H9 (cell line): ENCODE data around the gene XRN2. TPM values are rescaled to one million over a fixed set of nuclear protein-coding genes. Genes with fewer than 3 reads are reported as not detected.

Source experiments
- DNase-seq: peaks from one replicate; pipeline ENCODE4 v3.0.0-alpha.2; 2017
- H2AFZ ChIP-seq: one replicate; pipeline ENCODE4 v1.6.1; 2013; ENCODE audit warnings: mild to moderate bottlenecking, low read length, control low read depth, moderate library complexity
- H2AK5ac ChIP-seq: 2 replicates; pipeline ENCODE4 v1.6.1; 2013; ENCODE audit warnings: low read length, control low read depth, mixed read lengths; ENCODE audit not compliant: insufficient read length
- H2BK120ac ChIP-seq: one replicate; pipeline ENCODE4 v1.6.1; 2013; ENCODE audit warnings: low read depth, mild to moderate bottlenecking, low read length, control low read depth, inconsistent platforms; ENCODE audit not compliant: poor library complexity, severe bottlenecking
- H2BK12ac ChIP-seq: 2 replicates; pipeline ENCODE4 v1.6.1; 2013; ENCODE audit warnings: low read length, control low read depth, mixed read lengths, low read depth; ENCODE audit not compliant: insufficient read length
- H2BK15ac ChIP-seq: 2 replicates; pipeline ENCODE4 v1.6.1; 2013; ENCODE audit warnings: low read depth, low read length, control low read depth
- H2BK20ac ChIP-seq: one replicate; pipeline ENCODE4 v1.6.1; 2013; ENCODE audit warnings: low read depth, mild to moderate bottlenecking, low read length, control low read depth, inconsistent platforms; ENCODE audit not compliant: poor library complexity, severe bottlenecking
- H2BK5ac ChIP-seq: 2 replicates; pipeline ENCODE4 v1.6.1; 2013; ENCODE audit warnings: low read length, control low read depth, mixed read lengths; ENCODE audit not compliant: insufficient read length
- H3K14ac ChIP-seq: 2 replicates; pipeline ENCODE4 v1.6.1; 2013; ENCODE audit warnings: low read length, control low read depth; ENCODE audit not compliant: insufficient read depth
- H3K18ac ChIP-seq: 2 replicates; pipeline ENCODE4 v1.6.1; 2013; ENCODE audit warnings: low read depth, mild to moderate bottlenecking, mixed read lengths, low read length, control low read depth; ENCODE audit not compliant: insufficient read length
- H3K23ac ChIP-seq: 2 replicates; pipeline ENCODE4 v1.6.1; 2013; ENCODE audit warnings: low read length, control low read depth, mixed read lengths, low read depth; ENCODE audit not compliant: insufficient read length
- H3K23me2 ChIP-seq: 2 replicates; pipeline ENCODE4 v1.6.1; 2013; ENCODE audit warnings: low read depth, mild to moderate bottlenecking, mixed read lengths, low read length, control low read depth; ENCODE audit not compliant: insufficient read length, poor library complexity, severe bottlenecking
- H3K27ac ChIP-seq: 2 replicates; pipeline ENCODE4 v1.5.1; 2013; ENCODE audit warnings: low read length, control low read depth, mixed read lengths, low read depth; ENCODE audit not compliant: insufficient read length
- H3K27me3 ChIP-seq: 2 replicates; pipeline ENCODE4 v1.6.1; 2013; ENCODE audit warnings: low read length, control low read depth, inconsistent platforms; ENCODE audit not compliant: insufficient read depth
- H3K4ac ChIP-seq: 2 replicates; pipeline ENCODE4 v1.6.1; 2013; ENCODE audit warnings: low read depth, mild to moderate bottlenecking, control low read depth, inconsistent platforms, low read length, moderate library complexity
- H3K4me1 ChIP-seq: 2 replicates; pipeline ENCODE4 v1.6.1; 2013; ENCODE audit warnings: low read length, control low read depth, inconsistent platforms; ENCODE audit not compliant: insufficient read depth
- H3K4me2 ChIP-seq: 2 replicates; pipeline ENCODE4 v1.6.1; 2013; ENCODE audit warnings: low read length, control low read depth, mixed read lengths; ENCODE audit not compliant: insufficient read length, insufficient read depth
- H3K56ac ChIP-seq: 2 replicates; pipeline ENCODE4 v1.6.1; 2013; ENCODE audit warnings: low read depth, mild to moderate bottlenecking, mixed read lengths, low read length, control low read depth; ENCODE audit not compliant: insufficient read length
- H3K79me1 ChIP-seq: 2 replicates; pipeline ENCODE4 v1.6.1; 2013; ENCODE audit warnings: low read depth, mild to moderate bottlenecking, moderate library complexity, low read length, control low read depth, inconsistent platforms; ENCODE audit not compliant: insufficient read depth, poor library complexity, severe bottlenecking
- H3K79me2 ChIP-seq: 2 replicates; pipeline ENCODE4 v1.6.1; 2013; ENCODE audit warnings: low read length, control low read depth, inconsistent platforms; ENCODE audit not compliant: insufficient read depth
- H3K9ac ChIP-seq: 2 replicates; pipeline ENCODE4 v1.6.1; 2013; ENCODE audit warnings: low read length, control low read depth, mixed read lengths; ENCODE audit not compliant: insufficient read length; ENCODE audit errors: extremely low read depth
- H3K9me3 ChIP-seq: one replicate; pipeline ENCODE4 v1.6.1; 2013; ENCODE audit warnings: low read depth, low read length, inconsistent platforms; ENCODE audit not compliant: control insufficient read depth
- H3T11ph ChIP-seq: one replicate; pipeline ENCODE4 v1.6.1; 2013; ENCODE audit warnings: mild to moderate bottlenecking, low read length, control low read depth, inconsistent platforms
- H4K20me1 ChIP-seq: one replicate; pipeline ENCODE4 v1.6.1; 2013; ENCODE audit not compliant: control insufficient read depth, insufficient read length, insufficient read depth
- H4K5ac ChIP-seq: 2 replicates; pipeline ENCODE4 v1.6.1; 2013; ENCODE audit warnings: low read depth, mild to moderate bottlenecking, mixed read lengths, low read length, control low read depth; ENCODE audit not compliant: insufficient read length
- H4K8ac ChIP-seq: replicated peaks from 2 replicates; pipeline ENCODE4 v1.6.1; 2013; ENCODE audit warnings: low read length, control low read depth, mixed read lengths, low read depth; ENCODE audit not compliant: insufficient read length
- H4K91ac ChIP-seq: 2 replicates; pipeline ENCODE4 v1.6.1; 2013; ENCODE audit warnings: low read depth, mild to moderate bottlenecking, moderate library complexity, mixed read lengths, low read length, control low read depth; ENCODE audit not compliant: insufficient read length
- H3K27ac Mint-ChIP-seq, 3 experiments: 2 replicates in 2 of 3; 3 replicates in 1 of 3; pipeline ENCODE4 v1.8.0; 2020 to 2021; ENCODE audit warnings: mixed read lengths in 3 of 3, mild to moderate bottlenecking in 1 of 3, moderate library complexity in 1 of 3
- H3K27me3 Mint-ChIP-seq: 2 replicates; pipeline ENCODE4 v1.8.0; 2021; ENCODE audit warnings: low read depth, mild to moderate bottlenecking, moderate library complexity, mixed read lengths
- H3K36me3 Mint-ChIP-seq, 3 experiments: 2 replicates in 2 of 3; 3 replicates in 1 of 3; pipeline ENCODE4 v1.8.0; 2020 to 2021; ENCODE audit warnings: low read depth in 3 of 3, mixed read lengths in 3 of 3; ENCODE audit not compliant: insufficient read depth in 1 of 3
- H3K4me1 Mint-ChIP-seq, 2 experiments: 2 replicates each; pipeline ENCODE4 v1.8.0; 2020; ENCODE audit warnings: mixed read lengths in 2 of 2
- H3K4me3 Mint-ChIP-seq, 2 experiments: 2 replicates in 1 of 2; 3 replicates in 1 of 2; pipeline ENCODE4 v1.8.0; 2020 to 2021; ENCODE audit warnings: mild to moderate bottlenecking in 2 of 2, mixed read lengths in 2 of 2, moderate library complexity in 1 of 2
- H3K9me3 Mint-ChIP-seq, 2 experiments: 2 replicates in 1 of 2; 3 replicates in 1 of 2; pipeline ENCODE4 v1.8.0; 2020; ENCODE audit warnings: mild to moderate bottlenecking in 2 of 2, mixed read lengths in 2 of 2, moderate library complexity in 1 of 2
- WGBS: extraction: QIAGEN DNeasy Blood & Tissue Kit; methylation state at CpG from one replicate; pipeline ENCODE4 v1.1.7; 2013; ENCODE audit warnings: missing lambda C conversion rate, low lambda C conversion rate, mixed read lengths; ENCODE audit not compliant: insufficient read length; ENCODE audit errors: extremely low coverage; 5-methylcytosine and 5-hydroxymethylcytosine counted together
- total RNA-seq: library from RNA; stranded (reverse); gene quantifications from 2 replicates; pipeline ENCODE4 v1.2.1, GENCODE V29; 2021
- TF ChIP-seq, protein P1 (sequence below): fragments of 200-600 bp; sonication (generic); conservative IDR thresholded peaks from 3 replicates; pipeline ENCODE4 v1.8.0; 2021; ENCODE audit warnings: antibody characterized with exemption, mild to moderate bottlenecking

Gene XRN2
- total RNA-seq, 1 experiment from 2014 or later: 96.7 TPM

DNA sequence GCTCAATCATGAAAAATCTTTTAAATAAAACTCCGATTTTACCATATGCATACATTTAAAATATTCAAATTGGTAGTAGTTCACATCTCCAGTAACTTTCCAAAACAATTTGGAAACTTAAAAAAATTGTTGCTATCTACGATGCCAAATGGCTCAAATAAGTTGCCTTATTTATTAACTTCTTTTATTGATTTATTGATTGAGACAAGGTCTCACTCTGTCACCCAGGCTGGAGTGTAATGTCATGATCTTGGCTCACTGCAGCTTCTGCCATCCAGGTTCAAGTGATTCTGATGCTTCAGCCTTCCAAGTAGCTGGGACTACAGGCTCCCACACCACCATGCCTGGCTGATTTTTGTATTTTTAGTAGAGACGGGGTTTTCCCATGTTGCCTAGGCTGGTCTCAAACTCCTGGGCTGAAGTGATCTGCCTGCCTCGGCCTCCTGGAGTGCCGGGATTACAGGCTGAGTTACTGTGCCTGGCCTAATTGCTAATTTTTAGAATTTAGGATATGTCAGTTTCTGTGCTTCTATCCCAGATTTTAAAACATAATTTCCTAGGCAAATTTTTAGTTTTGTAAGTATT lies 81.3 kb downstream of the XRN2 start:
- TF ChIP-seq, protein P1, sequence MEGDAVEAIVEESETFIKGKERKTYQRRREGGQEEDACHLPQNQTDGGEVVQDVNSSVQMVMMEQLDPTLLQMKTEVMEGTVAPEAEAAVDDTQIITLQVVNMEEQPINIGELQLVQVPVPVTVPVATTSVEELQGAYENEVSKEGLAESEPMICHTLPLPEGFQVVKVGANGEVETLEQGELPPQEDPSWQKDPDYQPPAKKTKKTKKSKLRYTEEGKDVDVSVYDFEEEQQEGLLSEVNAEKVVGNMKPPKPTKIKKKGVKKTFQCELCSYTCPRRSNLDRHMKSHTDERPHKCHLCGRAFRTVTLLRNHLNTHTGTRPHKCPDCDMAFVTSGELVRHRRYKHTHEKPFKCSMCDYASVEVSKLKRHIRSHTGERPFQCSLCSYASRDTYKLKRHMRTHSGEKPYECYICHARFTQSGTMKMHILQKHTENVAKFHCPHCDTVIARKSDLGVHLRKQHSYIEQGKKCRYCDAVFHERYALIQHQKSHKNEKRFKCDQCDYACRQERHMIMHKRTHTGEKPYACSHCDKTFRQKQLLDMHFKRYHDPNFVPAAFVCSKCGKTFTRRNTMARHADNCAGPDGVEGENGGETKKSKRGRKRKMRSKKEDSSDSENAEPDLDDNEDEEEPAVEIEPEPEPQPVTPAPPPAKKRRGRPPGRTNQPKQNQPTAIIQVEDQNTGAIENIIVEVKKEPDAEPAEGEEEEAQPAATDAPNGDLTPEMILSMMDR: no peak
- H2BK120ac ChIP-seq: no peak overlapping the region
- H3K27ac ChIP-seq: no peak overlapping the region
- no peak overlapping the region for H4K91ac ChIP-seq
- no peaks in the 10 kb centered on the region for H3K23me2 ChIP-seq
- no peak overlapping the region for H2BK15ac ChIP-seq
- no peak overlapping the region for H3K4me2 ChIP-seq
- H2BK12ac ChIP-seq: no peak overlapping the region
- H3K4me3 Mint-ChIP-seq: no peak overlapping the region
- H4K8ac ChIP-seq: no peak overlapping the region
- no peaks in the 10 kb centered on the region; the same call in 1 of the 2 replicates for H3K79me2 ChIP-seq
- no peaks in the 10 kb centered on the region for H3K27me3 ChIP-seq
- H3K4ac ChIP-seq: no peak overlapping the region
- H3K18ac ChIP-seq: no peak overlapping the region
- H3K27me3 Mint-ChIP-seq: no peaks in the 10 kb centered on the region
- no peak overlapping the region for H3K9ac ChIP-seq
- H4K20me1 ChIP-seq: no peaks in the 10 kb centered on the region
- no peak overlapping the region for H3T11ph ChIP-seq
- no peak overlapping the region for H2AFZ ChIP-seq
- H3K14ac ChIP-seq: no peak overlapping the region
- H2BK20ac ChIP-seq: no peak overlapping the region
- H3K56ac ChIP-seq: no peak overlapping the region
- peaks cover 3 to 55% (median 32%) of the 10 kb centered on the region in 3 experiments; a peak in 5 of 7 replicates for H3K36me3 Mint-ChIP-seq
- 100% methylated on average over 1 of the region's 5 CpGs for WGBS
- no peak for DNase-seq
- H3K79me1 ChIP-seq: peaks cover 2% of the 10 kb centered on the region
- H3K9me3 Mint-ChIP-seq: no peaks in the 10 kb centered on the region
- no peak overlapping the region for H3K27ac Mint-ChIP-seq
- no peak overlapping the region for H2AK5ac ChIP-seq
- H3K23ac ChIP-seq: no peak overlapping the region
- H3K4me1 Mint-ChIP-seq: 0 out of 4 replicates have a peak, but pooled peaks cover 0 to 3% of the 10 kb centered on the region in 2 experiments
- no peaks in the 10 kb centered on the region for H3K4me1 ChIP-seq
- no peaks in the 10 kb centered on the region for H3K9me3 ChIP-seq
- H4K5ac ChIP-seq: no peak overlapping the region
- no peak overlapping the region for H2BK5ac ChIP-seq
